Mesothelial cell of epicardium (in vitro differentiated cells): ENCODE data around the gene DAZAP2. TPM values are rescaled to one million over a fixed set of nuclear protein-coding genes. Genes with fewer than 3 reads are reported as not detected.

ENCODE experiments used
- DNase-seq, 2 experiments: peaks; one replicate each; pipeline ENCODE4 v3.0.0; 2021; ENCODE audit warnings: low spot score in 2 of 2; ENCODE audit not compliant: unreplicated experiment in 2 of 2
- H3K27ac Mint-ChIP-seq: 2 replicates; pipeline ENCODE4 v1.8.0; 2021; ENCODE audit warnings: mixed read lengths
- H3K27me3 Mint-ChIP-seq: 2 replicates; pipeline ENCODE4 v1.8.0; 2021; ENCODE audit warnings: low read depth, mixed read lengths
- H3K36me3 Mint-ChIP-seq: 2 replicates; pipeline ENCODE4 v1.8.0; 2021; ENCODE audit warnings: mixed read lengths
- H3K4me1 Mint-ChIP-seq: 2 replicates; pipeline ENCODE4 v1.8.0; 2021; ENCODE audit warnings: mixed read lengths
- H3K4me3 Mint-ChIP-seq: 2 replicates; pipeline ENCODE4 v1.8.0; 2021; ENCODE audit warnings: mild to moderate bottlenecking, moderate library complexity, mixed read lengths
- H3K9me3 Mint-ChIP-seq: 2 replicates; pipeline ENCODE4 v1.8.0; 2021; ENCODE audit warnings: mixed read lengths
- total RNA-seq: library from RNA; stranded (reverse); gene quantifications from 3 replicates; pipeline ENCODE4 v1.2.1, GENCODE V29; 2021
- TF ChIP-seq, protein P1 (sequence below): fragments of 200-600 bp; sonication (generic); IDR thresholded peaks from one replicate; pipeline ENCODE4 v1.5.0; 2021; ENCODE audit warnings: antibody characterized with exemption; ENCODE audit not compliant: unreplicated experiment

DAZAP2 gene
- total RNA-seq, 1 donor from 2014 or later = 101 TPM

DNA sequence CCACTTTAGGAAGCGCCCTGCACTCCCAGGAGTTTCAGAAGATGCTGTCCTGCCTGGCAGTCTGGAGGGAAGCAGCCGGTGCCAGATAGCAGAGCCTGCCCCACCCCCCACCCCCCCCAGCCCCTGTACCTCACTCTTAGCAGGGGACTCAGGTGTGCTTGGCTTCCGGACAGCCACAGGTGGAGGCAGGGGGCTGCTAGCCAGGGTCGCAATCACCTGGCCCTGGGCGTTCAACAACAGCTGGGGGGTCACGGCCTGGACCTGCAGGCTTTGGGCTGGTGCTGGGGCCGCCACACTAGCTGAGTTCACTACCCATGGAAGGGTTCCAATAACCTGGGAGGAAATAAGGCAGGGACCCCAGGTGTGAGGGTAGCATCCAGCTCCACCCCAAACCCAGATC is 42.8 kb upstream of the DAZAP2 start:
- no peak overlapping the region for H3K27ac Mint-ChIP-seq
- H3K36me3 Mint-ChIP-seq = no peaks in the 10 kb centered on the region
- no peaks in the 10 kb centered on the region for H3K27me3 Mint-ChIP-seq
- no peak for DNase-seq
- H3K4me3 Mint-ChIP-seq = no peak overlapping the region
- H3K4me1 Mint-ChIP-seq = no peaks in the 10 kb centered on the region
- TF ChIP-seq, protein P1, sequence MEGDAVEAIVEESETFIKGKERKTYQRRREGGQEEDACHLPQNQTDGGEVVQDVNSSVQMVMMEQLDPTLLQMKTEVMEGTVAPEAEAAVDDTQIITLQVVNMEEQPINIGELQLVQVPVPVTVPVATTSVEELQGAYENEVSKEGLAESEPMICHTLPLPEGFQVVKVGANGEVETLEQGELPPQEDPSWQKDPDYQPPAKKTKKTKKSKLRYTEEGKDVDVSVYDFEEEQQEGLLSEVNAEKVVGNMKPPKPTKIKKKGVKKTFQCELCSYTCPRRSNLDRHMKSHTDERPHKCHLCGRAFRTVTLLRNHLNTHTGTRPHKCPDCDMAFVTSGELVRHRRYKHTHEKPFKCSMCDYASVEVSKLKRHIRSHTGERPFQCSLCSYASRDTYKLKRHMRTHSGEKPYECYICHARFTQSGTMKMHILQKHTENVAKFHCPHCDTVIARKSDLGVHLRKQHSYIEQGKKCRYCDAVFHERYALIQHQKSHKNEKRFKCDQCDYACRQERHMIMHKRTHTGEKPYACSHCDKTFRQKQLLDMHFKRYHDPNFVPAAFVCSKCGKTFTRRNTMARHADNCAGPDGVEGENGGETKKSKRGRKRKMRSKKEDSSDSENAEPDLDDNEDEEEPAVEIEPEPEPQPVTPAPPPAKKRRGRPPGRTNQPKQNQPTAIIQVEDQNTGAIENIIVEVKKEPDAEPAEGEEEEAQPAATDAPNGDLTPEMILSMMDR = no peak
- no peaks in the 10 kb centered on the region for H3K9me3 Mint-ChIP-seq

DNA sequence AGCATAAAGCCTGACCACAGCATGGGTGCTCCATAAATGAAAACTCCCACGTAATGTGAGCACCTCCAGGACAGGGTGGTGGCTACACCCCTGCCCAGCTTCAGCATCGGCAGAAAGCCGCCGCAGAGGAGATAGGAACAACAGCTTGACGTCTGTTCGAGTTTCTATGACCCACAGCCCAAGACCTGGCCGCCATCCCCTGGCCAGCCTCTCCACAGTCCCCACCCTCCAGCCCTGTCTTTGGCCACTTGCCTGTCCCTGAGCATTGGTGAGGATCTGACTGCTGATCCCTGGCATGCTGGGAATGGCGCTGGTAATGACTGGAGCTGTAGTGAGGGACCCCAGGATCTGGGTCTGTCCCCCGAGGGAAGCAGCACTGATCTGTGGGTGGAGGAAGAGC is 42.1 kb upstream of the DAZAP2 start:
- TF ChIP-seq, protein P1 = no peak
- Mint-ChIP-seq H3K4me1 (no peaks in the 10 kb centered on the region), H3K36me3 (no peaks in the 10 kb centered on the region), H3K27me3 (no peaks in the 10 kb centered on the region), H3K27ac (no peak overlapping the region), H3K9me3 (no peaks in the 10 kb centered on the region), H3K4me3 (no peak overlapping the region)
- no peak for DNase-seq

- Mint-ChIP-seq H3K27me3 (no peaks in the 10 kb centered on the region), H3K4me1 (no peaks in the 10 kb centered on the region), H3K9me3 (no peaks in the 10 kb centered on the region), H3K4me3 (no peak overlapping the region), H3K36me3 (no peaks in the 10 kb centered on the region), H3K27ac (no peak overlapping the region)
- TF ChIP-seq, protein P1 = no peak
- no peak for DNase-seq
Observed at GRCh38 chr12:51197736-51198567, 40.7 kb upstream of the DAZAP2 start.

- no peaks in the 10 kb centered on the region for H3K4me1 Mint-ChIP-seq
- DNase-seq = no peak
- H3K27ac Mint-ChIP-seq = no peak overlapping the region
- no peaks in the 10 kb centered on the region for H3K9me3 Mint-ChIP-seq
- no peaks in the 10 kb centered on the region for H3K36me3 Mint-ChIP-seq
- TF ChIP-seq, protein P1 = no peak
- H3K4me3 Mint-ChIP-seq = no peak overlapping the region
- no peaks in the 10 kb centered on the region for H3K27me3 Mint-ChIP-seq
Observed at GRCh38 chr12:51198568-51199365, 39.9 kb upstream of the DAZAP2 start.

DNA sequence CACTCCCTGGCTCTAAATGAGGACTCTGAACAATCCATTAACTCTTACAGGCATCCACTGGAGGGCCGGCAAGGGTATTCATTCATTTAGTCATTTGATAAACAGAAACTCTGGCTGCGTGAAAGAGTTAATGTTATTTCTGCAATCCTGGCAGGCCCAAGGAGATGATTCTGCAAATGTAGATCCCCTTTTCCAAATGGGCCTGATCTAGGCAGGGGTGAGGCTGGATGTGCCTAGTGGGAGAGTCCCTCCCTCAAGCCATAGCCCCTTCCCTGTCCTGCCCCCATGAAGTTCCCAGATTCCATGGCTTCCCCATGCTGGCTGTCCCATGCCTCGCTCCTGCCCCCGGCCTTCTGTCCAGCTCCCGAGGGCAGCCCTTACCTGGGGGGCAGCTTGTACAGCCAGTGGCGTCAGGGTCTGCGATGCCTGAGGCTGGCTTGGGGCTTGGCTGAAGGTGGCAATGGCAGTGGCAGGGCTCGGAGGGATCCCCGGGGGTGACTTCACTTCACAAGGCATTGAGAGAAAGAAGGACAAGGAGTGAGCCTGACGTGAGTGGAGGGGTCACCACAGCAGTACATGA is 39.2 kb upstream of the DAZAP2 start:
- no peaks in the 10 kb centered on the region for H3K36me3 Mint-ChIP-seq
- H3K27me3 Mint-ChIP-seq = no peaks in the 10 kb centered on the region
- no peaks in the 10 kb centered on the region for H3K9me3 Mint-ChIP-seq
- H3K4me1 Mint-ChIP-seq = no peaks in the 10 kb centered on the region
- TF ChIP-seq, protein P1 = no peak
- no peak for DNase-seq
- no peak overlapping the region for H3K4me3 Mint-ChIP-seq
- no peak overlapping the region for H3K27ac Mint-ChIP-seq
